ENCODE measurements around the gene OR6B2. TPM values are rescaled to one million over a fixed set of nuclear protein-coding genes. Genes with fewer than 3 reads are reported as not detected.

Gene OR6B2
- total and polyA plus RNA-seq, 4 donors = not detected

DNA sequence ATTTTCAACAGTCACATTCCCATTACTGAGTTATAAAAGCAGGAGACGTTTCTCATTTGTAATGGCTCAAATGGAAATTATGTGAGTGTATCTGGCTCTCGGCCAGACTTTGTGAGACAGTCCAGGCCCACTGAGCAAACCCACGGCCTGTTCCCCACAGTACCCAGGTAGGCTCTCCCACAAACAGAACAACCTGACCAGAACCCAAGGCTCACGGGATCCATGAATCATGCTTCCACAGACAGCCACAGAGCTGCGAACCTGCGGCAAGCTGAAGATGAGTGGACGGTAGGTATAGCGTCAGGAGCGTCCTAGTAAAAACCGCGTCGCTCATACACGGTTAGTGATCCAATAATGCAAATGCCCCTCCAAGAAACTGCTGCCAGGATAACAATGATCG is 39.3 kb downstream of the OR6B2 start:
- no peaks in the 10 kb centered on the region for H3K4me1 ChIP-seq (ENCODE audit: control insufficient read depth in 4 of 4, insufficient read depth in 4 of 4, low read length in 3 of 4)
- H3K4me3 ChIP-seq (ENCODE audit: low read depth in 1 of 3, low read length in 3 of 3) = no peak overlapping the region
- no peaks in the 10 kb centered on the region for H3K9me3 ChIP-seq (ENCODE audit: control insufficient read depth in 4 of 4, low read length in 3 of 4)
- H3K27me3 ChIP-seq (ENCODE audit: control insufficient read depth in 4 of 4, insufficient read depth in 4 of 4, low read length in 3 of 4) = no peaks in the 10 kb centered on the region
- peaks cover 10 to 48% (median 40%) of the 10 kb centered on the region in 4 donors for H3K36me3 ChIP-seq (ENCODE audit: control insufficient read depth in 4 of 4, insufficient read depth in 3 of 4, low read depth in 1 of 4, low read length in 3 of 4)
- no peak for DNase-seq (ENCODE audit: low spot score)
- TF ChIP-seq RXRA (IDR thresholded peaks at IDR 0.05) = no peak
- no peak for TF ChIP-seq NR2F2 (IDR thresholded peaks at IDR 0.05)
- TF ChIP-seq, protein P1, sequence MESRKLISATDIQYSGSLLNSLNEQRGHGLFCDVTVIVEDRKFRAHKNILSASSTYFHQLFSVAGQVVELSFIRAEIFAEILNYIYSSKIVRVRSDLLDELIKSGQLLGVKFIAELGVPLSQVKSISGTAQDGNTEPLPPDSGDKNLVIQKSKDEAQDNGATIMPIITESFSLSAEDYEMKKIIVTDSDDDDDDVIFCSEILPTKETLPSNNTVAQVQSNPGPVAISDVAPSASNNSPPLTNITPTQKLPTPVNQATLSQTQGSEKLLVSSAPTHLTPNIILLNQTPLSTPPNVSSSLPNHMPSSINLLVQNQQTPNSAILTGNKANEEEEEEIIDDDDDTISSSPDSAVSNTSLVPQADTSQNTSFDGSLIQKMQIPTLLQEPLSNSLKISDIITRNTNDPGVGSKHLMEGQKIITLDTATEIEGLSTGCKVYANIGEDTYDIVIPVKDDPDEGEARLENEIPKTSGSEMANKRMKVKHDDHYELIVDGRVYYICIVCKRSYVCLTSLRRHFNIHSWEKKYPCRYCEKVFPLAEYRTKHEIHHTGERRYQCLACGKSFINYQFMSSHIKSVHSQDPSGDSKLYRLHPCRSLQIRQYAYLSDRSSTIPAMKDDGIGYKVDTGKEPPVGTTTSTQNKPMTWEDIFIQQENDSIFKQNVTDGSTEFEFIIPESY (IDR thresholded peaks at IDR 0.05) = no peak
- TF ChIP-seq TAF1 (conservative IDR thresholded peaks at IDR 0.05) = no peak
- 92% methylated on average over 14 of the region's 14 CpGs for WGBS
- H3K9ac ChIP-seq (ENCODE audit: low read depth in 1 of 2, low read length in 2 of 2) = no peak overlapping the region
- H3K27ac ChIP-seq (ENCODE audit: low read depth in 1 of 2, low read length in 2 of 2) = no peak overlapping the region

DNA sequence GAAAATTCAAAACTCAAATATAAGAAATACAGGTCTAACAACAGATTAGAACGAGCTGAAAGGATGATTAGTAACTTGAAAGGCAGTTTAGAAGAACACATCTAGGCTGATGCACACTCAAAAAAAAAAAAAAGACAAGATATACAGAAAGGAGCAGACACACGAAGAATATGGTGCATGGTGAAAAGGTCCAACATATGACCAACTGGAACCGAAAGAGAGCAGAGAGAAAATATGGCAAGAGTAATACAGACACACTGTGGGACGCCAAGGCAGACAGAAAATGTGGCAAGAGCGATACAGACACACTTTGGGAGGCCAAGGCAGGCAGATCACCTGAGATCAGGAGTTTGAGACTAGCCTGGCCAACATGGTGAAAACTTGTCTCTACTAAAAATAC is 44.9 kb downstream of the OR6B2 start:
- TF ChIP-seq, protein P2, sequence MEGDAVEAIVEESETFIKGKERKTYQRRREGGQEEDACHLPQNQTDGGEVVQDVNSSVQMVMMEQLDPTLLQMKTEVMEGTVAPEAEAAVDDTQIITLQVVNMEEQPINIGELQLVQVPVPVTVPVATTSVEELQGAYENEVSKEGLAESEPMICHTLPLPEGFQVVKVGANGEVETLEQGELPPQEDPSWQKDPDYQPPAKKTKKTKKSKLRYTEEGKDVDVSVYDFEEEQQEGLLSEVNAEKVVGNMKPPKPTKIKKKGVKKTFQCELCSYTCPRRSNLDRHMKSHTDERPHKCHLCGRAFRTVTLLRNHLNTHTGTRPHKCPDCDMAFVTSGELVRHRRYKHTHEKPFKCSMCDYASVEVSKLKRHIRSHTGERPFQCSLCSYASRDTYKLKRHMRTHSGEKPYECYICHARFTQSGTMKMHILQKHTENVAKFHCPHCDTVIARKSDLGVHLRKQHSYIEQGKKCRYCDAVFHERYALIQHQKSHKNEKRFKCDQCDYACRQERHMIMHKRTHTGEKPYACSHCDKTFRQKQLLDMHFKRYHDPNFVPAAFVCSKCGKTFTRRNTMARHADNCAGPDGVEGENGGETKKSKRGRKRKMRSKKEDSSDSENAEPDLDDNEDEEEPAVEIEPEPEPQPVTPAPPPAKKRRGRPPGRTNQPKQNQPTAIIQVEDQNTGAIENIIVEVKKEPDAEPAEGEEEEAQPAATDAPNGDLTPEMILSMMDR (IDR thresholded peaks at IDR 0.05; ENCODE audit: low read depth, low read length, missing input control) = no peak
- TF ChIP-seq GABPA (IDR thresholded peaks at IDR 0.05 in 1 of 2, conservative IDR thresholded peaks at IDR 0.05 in 1 of 2) (no peak), SP1 (IDR thresholded peaks at IDR 0.05) (no peak), HNF4A (conservative IDR thresholded peaks at IDR 0.05) (no peak), RXRA (IDR thresholded peaks at IDR 0.05) (no peak), NR2F2 (IDR thresholded peaks at IDR 0.05) (no peak)
- TF ChIP-seq, protein P3, sequence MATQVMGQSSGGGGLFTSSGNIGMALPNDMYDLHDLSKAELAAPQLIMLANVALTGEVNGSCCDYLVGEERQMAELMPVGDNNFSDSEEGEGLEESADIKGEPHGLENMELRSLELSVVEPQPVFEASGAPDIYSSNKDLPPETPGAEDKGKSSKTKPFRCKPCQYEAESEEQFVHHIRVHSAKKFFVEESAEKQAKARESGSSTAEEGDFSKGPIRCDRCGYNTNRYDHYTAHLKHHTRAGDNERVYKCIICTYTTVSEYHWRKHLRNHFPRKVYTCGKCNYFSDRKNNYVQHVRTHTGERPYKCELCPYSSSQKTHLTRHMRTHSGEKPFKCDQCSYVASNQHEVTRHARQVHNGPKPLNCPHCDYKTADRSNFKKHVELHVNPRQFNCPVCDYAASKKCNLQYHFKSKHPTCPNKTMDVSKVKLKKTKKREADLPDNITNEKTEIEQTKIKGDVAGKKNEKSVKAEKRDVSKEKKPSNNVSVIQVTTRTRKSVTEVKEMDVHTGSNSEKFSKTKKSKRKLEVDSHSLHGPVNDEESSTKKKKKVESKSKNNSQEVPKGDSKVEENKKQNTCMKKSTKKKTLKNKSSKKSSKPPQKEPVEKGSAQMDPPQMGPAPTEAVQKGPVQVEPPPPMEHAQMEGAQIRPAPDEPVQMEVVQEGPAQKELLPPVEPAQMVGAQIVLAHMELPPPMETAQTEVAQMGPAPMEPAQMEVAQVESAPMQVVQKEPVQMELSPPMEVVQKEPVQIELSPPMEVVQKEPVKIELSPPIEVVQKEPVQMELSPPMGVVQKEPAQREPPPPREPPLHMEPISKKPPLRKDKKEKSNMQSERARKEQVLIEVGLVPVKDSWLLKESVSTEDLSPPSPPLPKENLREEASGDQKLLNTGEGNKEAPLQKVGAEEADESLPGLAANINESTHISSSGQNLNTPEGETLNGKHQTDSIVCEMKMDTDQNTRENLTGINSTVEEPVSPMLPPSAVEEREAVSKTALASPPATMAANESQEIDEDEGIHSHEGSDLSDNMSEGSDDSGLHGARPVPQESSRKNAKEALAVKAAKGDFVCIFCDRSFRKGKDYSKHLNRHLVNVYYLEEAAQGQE (IDR thresholded peaks at IDR 0.05) = no peak
- TF ChIP-seq, protein P1 (IDR thresholded peaks at IDR 0.05) = no peak
- H3K36me3 ChIP-seq (ENCODE audit: control insufficient read depth in 4 of 4, insufficient read depth in 3 of 4, low read depth in 1 of 4, low read length in 3 of 4) = peaks cover 5 to 82% (median 45%) of the 10 kb centered on the region in 4 donors
- no peaks in the 10 kb centered on the region for H3K4me1 ChIP-seq (ENCODE audit: control insufficient read depth in 4 of 4, insufficient read depth in 4 of 4, low read length in 3 of 4)
- H3K4me3 ChIP-seq (ENCODE audit: low read depth in 1 of 3, low read length in 3 of 3) = no peak overlapping the region
- H3K9ac ChIP-seq (ENCODE audit: low read depth in 1 of 2, low read length in 2 of 2) = no peak overlapping the region
- no peaks in the 10 kb centered on the region for H3K27me3 ChIP-seq (ENCODE audit: control insufficient read depth in 4 of 4, insufficient read depth in 4 of 4, low read length in 3 of 4)
- H3K9me3 ChIP-seq (ENCODE audit: control insufficient read depth in 4 of 4, low read length in 3 of 4) = no peaks in the 10 kb centered on the region
- DNase-seq (ENCODE audit: low spot score) = no peak
- no peak overlapping the region for H3K27ac ChIP-seq (ENCODE audit: low read depth in 1 of 2, low read length in 2 of 2)
- 97% methylated on average over 5 of the region's 5 CpGs for WGBS

Measured in liver (tissue), 9 donors.